NCI-H2196 treated with DMSO at 0.1 percent for 48 hours (cell line): ENCODE data around the gene OR6N2.

ENCODE experiments used
- DNase-seq: peaks from one replicate; lab custom pipeline; 2025; ENCODE audit not compliant: unreplicated experiment; lab: John Stamatoyannopoulos, UW

Gene OR6N2, protein sequence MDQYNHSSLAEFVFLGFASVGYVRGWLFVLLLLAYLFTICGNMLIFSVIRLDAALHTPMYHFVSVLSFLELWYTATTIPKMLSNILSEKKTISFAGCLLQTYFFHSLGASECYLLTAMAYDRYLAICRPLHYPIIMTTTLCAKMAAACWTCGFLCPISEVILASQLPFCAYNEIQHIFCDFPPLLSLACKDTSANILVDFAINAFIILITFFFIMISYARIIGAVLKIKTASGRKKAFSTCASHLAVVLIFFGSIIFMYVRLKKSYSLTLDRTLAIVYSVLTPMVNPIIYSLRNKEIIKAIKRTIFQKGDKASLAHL

DNA sequence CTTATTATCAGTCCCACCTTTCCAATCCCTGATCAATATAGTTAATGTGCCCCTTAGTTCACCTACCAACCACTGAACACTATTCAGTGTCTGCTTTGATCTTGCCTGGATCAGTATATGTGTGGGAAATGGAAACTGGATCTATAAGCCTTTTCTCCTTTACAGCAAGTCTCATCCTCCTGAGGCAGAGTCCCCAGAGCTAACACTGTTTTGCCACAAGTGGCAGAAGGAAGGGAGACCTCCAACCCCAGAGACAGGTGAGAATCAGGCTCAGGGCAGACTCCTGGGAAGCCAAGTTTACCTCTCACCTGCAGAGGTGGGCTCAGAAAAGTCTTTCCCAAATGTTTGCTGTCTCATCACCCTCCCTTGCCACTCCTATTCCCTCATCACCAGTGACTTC lies at the start of gene OR6N2:
OR6N2 (minus strand) TSS at position 101 of the 400 bp plus-strand sequence. CDS start 3,569 bp downstream, outside the sequence.
- DNase-seq = no peak

DNA sequence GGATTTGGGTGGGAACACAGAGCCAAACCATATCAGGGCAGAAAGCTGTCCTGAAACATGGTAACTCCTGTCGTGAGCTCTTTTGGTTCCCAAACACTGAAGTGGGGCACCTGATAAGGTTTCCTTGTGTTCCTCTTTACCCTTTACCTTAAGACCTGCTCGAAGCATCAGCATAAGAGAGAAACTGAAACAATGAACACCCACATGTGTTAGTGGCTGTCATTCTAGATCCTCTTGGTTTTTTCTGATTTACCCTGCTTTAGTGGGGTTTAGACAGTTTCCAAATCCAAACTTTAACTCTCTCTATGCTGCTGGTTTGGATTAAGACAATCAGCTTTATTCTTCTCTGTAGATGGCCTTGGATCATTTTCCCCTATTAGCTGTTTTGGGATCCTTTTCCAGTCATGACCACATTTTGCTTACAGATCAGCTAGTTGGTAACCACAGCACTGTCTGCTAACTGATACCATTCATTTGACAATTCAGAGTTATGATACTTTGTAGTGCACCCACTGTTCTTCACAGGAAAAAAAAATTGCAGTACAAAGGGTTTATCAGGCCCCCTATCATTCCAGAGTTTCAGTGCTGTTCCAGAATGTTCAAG lies 49.2 kb upstream of the OR6N2 start:
- DNase-seq = no peak

DNA sequence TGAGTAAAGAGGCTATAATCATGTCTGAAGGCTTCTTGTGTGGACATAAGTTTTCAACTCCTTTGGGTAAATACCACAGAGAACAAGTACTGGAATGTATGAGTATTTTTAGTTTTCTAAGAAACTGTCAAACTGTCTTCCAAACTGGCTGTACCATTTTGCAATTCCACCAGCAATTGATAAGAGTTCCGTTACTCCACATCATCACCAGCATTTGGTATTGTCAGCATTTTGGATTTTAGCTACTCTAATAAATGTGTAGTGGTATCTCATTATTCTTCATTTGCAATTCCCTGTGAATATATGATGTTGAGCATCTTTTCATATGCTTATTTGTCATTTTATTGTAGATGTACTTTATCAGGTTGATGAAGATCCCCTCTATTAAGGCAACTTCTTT lies 40.7 kb upstream of the OR6N2 start:
- no peak for DNase-seq

DNA sequence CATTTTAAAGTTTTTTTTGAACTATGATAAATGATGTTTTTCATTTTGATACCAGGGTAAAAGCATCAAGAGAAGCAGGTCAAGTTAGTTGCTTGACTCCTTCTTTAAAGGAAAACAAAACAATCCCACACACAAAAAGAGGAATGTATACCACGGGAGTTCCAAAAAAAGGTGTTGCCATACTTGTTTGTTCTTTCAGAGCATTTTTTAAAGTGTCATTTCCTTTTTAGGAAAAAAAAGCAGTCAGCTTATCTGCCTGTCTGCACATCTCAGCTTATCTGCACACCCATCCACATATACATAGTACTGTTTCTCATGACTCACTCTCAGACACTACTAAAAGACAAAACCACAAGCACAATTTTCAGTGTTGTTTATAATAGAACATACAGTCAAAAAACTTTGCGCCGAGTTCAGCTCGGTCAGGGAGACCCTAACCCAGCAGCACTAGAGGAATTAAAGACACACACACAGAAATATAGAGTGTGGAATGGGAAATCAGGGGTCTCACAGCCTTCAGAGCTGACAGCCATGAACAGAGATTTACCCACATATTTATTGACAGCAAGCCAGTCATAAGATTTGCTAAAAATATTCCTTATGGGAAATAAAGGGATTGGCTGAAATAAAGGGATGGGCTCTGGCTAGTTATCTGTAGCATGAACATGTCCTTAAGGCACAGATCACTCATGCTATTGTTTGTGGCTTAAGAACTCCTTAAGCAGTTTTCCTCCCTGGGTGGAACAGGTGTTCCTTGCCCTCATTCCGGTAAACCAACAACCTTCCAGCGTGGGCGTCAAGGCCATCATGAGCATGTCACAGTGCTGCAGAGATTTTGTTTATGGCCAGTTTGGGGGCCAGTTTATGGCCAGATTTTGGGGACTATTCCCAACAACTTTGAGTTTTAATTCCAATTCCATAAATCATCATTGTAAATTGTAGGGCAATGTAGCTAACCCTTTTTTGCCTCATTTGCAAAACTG lies 38.7 kb upstream of the OR6N2 start:
- DNase-seq = no peak

DNA sequence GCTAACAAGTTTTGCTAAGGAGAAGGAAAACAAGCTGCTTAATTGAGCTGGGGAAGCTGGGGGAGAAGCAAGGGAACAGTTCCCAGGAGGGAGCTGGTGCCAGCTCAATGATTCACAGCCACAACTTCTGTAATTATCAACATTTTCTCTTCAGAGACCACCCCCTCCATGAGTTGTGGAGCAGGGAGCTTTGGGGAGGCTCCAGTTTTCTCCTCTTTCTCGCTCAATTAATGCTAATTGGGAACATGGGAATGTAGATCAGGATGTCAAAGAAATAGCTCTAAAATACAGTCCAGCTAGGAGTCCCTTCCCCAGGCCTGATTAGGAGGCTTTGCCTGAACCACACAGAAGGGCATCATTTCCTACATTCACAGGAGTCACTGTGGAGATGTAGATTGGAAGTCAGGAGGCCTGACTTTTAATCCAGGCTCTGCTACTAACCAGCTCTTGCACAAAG lies 38.0 kb upstream of the OR6N2 start:
- no peak for DNase-seq

DNA sequence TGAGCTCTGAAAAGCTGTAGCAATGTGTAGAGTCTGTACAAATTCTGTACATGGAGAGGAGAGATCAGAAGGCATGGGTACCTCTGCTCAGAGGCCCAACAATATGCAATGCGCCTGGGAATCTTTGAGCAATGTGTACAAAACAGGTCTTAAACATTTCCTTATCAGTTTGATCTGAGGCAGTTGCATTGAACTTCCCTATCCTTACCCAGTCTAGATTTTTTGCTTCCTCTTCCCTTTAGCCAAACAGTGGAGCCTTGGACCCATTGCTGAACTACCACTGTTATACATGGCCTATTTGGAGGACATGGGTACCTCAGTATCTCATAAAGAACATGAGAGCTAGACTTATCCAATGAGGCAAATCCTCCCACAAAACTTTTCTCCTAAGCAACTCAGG lies 37.6 kb upstream of the OR6N2 start:
- DNase-seq = no peak

DNA sequence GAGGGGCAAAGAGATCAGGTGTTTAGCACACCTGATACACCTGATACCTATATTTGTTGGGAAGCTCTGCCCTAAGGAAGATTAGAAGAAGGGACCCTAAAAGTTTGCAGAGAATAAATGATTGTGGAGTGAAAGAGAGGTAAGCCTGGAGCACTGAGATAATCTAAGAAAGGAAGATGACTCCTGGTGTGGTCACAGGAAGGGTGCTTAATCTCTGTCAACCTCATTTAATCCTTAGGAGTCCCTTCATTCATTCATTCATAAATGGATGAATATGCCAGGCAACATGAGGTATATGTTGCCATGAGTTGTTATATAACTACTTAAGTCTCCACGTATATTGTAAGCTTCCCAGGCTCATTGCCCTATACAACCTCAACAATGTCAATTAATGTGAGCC lies 34.0 kb upstream of the OR6N2 start:
- no peak for DNase-seq

DNA sequence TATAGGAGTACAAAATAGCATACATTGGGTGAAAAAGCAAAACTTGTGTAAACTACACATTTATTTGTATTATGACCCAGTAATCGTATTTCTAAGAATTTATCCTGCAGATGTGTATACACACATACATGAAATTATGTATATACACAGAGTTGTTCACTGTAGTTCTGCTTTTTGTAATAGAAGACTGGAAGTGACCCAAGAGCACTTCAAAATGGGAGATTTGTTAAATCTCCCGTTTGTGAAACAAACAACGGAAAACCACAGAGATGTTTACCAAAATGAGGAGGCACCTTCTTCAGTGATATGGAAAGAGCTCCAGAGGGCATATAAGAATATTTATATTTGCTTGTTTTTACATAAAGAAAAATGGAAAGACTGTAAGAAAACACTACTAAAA lies 32.2 kb upstream of the OR6N2 start:
- DNase-seq = no peak

DNA sequence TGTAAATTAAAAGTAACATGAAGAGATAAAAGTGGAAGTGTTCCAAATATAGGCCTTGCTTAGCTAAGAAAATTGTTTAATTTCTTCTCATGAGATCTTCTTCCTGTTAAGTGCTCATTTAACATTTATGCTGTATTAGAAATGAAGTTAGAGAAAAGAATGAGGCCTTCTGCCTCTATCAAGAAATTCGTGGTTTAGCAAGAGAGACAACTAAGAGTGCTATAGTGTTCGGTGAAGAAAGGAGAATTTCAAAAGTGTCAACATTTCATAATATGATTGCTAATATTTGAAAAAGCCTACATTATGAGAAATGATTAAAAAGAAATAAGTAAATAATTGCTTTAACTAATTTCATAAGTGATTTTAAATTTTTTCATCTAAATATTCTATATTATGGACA lies 31.3 kb upstream of the OR6N2 start:
- no peak for DNase-seq

DNA sequence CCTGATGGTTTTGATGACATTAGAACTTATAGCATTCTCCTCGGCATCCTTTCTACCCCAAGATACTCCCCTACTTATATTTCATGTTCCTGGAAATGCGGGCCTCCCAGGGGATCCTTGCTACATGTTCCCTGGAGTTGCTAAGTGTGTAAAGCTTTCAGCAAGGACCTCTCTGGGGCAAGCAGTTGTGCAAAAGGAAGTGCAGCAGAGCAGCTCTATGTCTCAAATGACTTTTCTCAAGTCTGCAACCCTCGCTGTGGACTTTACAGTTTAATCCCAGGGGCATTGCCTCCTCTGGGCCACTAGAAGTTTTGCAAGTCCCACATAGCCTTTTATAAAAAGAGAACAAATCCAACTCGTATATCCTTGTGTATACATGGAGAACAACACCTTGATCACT lies 29.3 kb upstream of the OR6N2 start:
- DNase-seq = no peak

DNA sequence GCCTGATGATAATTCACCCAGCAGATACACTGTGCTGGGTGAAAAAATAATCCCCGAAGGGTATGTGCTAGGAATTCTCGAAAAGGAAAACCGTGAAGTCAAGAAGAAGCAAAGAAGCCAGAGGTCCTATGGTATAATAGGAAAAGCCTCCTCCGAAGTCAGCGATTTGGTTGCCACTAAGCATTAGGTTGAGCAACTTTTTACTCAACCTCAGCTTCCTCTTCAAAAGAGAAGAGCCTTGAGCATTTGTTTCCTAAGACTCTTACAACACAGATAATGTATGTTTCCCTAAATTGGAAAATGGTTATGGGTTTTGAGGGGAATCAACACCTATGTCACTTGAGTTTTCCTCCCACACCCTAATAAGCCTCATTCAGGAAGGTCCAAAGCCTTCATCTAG lies 28.9 kb upstream of the OR6N2 start:
- no peak for DNase-seq

DNA sequence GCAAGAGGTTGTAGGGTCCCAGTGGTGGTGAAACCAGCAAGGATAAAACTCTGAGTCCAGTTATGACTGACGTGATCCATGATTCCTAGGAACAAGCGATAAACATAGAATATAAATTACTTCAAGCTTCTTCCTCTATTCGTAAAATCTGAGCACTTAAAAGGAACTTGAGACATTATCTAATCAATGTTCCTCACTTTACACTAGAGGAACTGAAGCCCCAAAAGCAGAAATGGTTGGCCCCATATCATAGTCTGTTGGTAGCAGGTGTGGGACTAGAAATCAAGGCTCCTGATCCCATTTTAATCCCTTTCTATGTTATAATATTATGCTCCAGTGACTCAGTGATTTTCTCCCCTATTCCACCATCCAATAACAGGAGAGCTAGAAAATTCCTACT lies 28.3 kb upstream of the OR6N2 start:
- DNase-seq = no peak

DNA sequence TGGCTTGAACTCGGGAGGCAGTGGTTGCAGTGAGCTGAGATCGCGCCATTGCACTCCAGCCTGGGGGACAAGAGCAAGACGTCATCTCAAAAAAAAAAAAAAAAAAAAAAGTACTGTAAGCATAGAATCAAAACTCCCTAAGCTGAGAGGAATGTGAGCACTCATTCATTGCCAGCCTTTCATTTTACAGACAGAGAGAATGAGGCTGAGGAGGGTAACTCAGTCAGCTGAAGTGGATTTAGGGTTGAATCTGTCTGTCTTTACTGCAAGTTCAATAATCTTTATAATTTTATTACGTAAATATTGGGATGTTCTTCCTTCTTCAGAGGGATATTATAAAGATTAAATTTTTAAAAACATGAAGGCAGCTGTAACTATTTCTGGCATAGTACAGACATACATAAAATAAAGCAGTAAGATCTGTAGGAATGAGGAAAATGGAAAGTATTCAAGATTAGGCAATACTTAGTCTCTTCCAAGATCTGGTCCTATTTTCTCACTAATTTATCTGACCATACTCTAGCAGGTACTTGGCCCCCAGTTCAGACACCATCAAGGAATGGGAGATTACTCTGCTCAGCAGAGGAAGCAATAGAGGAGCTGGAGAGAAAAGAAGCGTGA lies 26.0 kb upstream of the OR6N2 start:
- no peak for DNase-seq

DNA sequence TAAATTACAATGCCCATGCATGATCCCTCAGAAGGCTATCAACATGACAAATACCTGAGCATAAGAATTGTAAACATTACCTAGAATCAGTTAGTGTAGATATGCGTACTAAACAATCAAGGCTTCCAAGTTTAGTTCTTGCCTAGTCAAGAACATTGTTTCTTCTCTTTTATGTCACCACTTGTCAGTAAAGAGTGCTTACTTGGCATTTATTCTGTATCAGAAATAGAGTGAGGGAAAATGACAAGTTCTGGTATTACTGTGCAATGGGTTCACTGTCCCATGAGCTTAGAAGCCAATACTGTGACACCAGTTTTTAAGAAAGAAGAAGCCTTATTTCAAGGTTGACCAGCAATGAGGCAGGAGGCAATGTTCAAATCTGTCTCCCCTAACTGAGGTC lies 22.7 kb upstream of the OR6N2 start:
- DNase-seq = no peak

DNA sequence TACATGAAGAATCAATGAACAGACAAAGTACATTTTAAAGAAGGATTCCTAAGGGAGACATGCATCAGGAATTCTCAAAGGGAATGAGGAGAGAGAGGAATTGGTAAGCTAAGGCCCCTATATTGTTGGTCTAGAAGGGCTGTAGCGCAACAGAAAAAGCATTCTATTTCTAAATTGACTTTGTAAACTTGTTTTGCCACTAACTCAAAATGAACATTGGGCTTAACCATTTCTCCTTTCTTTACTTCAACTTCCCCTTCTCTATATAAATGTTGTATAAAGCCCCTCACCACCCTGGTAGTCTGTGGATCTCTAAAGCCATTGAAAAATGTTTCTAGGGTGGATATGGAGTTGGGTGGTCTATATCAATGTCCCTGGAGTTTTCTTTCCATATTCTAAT lies 20.4 kb upstream of the OR6N2 start:
- DNase-seq = no peak

DNA sequence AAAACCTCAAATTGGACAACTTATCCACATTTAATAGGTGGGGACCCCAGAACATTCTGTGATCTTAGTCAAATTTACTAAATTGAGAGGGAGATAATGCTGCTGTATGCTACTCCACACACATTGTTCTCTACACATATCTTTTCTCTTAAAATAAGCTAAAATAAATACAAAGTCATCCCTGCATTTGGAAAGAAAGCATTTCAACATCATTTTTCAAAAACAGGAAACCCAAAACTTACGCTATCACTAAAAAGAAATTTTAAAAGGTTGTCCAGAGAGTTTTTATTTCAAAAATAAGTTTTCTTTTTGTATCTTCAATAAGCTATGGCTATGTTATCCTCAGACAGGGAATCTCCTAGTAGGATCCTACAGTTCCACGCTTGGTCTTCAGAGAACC lies 19.5 kb upstream of the OR6N2 start:
- no peak for DNase-seq

DNA sequence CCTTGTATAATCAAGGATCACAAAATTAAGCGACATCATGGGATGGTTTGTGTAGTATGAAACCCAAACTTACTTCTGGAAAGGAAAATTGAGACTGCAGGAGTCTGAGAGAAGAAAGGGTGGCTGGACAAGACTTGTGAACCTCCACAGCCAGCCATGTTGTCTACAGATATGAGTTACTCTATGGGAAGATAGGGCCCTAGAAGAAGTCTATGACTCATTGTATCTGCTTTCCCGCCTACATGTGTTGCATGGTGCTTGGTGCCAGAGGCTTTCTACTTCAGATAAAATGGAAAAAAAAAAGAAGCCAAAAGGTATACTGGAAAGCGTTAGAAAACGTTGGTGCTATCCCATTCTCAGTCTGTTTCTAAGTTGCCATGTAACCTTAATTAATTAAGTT lies 18.7 kb upstream of the OR6N2 start:
- no peak for DNase-seq

DNA sequence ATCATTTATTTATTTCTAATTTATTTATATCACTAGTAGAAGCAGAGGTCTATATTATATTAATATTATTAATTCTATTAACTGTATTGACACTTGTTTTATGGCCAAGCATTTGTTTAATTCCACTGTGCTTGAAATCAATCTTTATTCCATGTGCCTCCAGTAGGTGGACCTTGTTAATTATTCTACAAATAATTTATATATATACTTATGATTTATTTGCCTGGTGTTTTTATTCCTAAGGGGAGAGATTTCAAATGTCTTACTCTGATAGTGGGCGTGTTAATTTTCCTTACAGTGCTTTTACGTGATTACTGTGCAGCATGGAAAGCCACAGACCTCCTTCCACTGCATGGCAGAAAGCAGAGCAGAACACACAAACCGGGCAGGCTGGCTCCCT lies 17.5 kb upstream of the OR6N2 start:
- no peak for DNase-seq

DNA sequence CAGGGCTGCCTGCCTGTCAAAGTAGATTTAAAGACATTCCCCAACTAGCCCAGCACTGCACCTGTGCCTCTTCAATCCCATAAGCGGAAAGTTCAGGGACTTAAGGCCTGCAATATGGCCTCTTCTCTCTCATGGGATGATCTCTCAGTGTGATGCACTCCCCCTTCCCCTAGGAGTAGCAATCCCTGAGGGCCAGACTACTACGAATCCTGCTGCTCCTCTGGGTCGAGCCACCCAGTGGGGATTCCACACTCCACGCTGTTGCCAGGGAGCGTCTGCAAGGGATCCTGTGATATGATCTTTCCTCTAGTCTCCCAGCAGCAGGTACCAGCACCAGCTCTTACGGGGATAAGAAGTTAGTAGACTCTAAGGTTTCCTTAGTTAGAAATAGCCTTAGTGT lies 13.2 kb upstream of the OR6N2 start:
- no peak for DNase-seq

DNA sequence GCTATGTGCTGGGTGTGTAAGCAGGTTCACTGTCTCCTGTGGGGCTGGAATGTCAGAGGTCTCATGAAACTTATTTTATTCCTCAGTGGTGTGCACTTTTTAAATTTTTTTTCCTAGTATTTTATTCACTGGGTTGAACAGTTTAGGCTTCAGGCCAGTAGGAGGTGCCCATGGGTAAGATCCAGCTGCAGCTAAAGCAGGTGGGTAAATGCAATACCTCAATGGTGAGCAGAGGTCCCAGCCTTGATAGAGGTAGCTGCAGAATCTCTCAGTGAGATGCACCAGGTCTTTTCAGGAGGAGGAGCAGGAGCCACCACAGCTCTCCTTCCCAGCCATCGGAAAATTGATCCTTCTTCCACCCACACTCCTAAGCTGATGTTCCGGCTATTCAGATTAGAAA lies 12.6 kb upstream of the OR6N2 start:
- DNase-seq = no peak
